Ishikawa (cell line): Measurements from ENCODE around the gene SFRP2.

Experiments
- CEBPB ChIP-seq: IDR thresholded peaks from 2 replicates; pipeline ENCODE4 v1.6.1; 2012
- CREB1 ChIP-seq: IDR thresholded peaks from 2 replicates; pipeline ENCODE4 v1.6.1; 2012; ENCODE audit warnings: low read depth
- EGR1 ChIP-seq: IDR thresholded peaks from 2 replicates; pipeline ENCODE4 v1.6.1; 2012
- EP300 ChIP-seq: IDR thresholded peaks from 2 replicates; pipeline ENCODE4 v1.6.1; 2012; ENCODE audit warnings: borderline replicate concordance
- FOXM1 ChIP-seq: IDR thresholded peaks from 2 replicates; pipeline ENCODE4 v1.6.1; 2012; ENCODE audit warnings: low read depth, borderline replicate concordance
- MAX ChIP-seq: IDR thresholded peaks from 2 replicates; pipeline ENCODE4 v1.6.1; 2012
- NFIC ChIP-seq: IDR thresholded peaks from 2 replicates; pipeline ENCODE4 v1.6.1; 2012
- RAD21 ChIP-seq: IDR thresholded peaks from 2 replicates; pipeline ENCODE4 v1.6.1; 2012; ENCODE audit warnings: low read depth
- REST ChIP-seq: IDR thresholded peaks from 2 replicates; pipeline ENCODE4 v1.6.1; 2012; ENCODE audit warnings: low read depth, mild to moderate bottlenecking
- TAF1 ChIP-seq: IDR thresholded peaks from 2 replicates; pipeline ENCODE4 v1.6.1; 2012; ENCODE audit warnings: low read depth, mild to moderate bottlenecking
- TCF12 ChIP-seq: IDR thresholded peaks from 2 replicates; pipeline ENCODE4 v1.6.1; 2012; ENCODE audit warnings: low read depth
- TEAD4 ChIP-seq: IDR thresholded peaks from 2 replicates; pipeline ENCODE4 v1.6.1; 2012
- USF1 ChIP-seq: IDR thresholded peaks from 2 replicates; pipeline ENCODE4 v1.6.1; 2012
- YY1 ChIP-seq: IDR thresholded peaks from 2 replicates; pipeline ENCODE4 v1.6.1; 2012; ENCODE audit warnings: low read depth
- ZBTB7A ChIP-seq: IDR thresholded peaks from 2 replicates; pipeline ENCODE4 v1.6.1; 2012; ENCODE audit warnings: low read depth

The SFRP2 gene

GRCh38 chr4:153798901-153799693 is 10.2 kb upstream of the SFRP2 start:
- TF ChIP-seq YY1, result no peak
- TF ChIP-seq MAX, result no peak
- no peak for TF ChIP-seq FOXM1
- no peak for TF ChIP-seq NFIC
- no peak for TF ChIP-seq TAF1
- no peak for TF ChIP-seq EGR1

- TF ChIP-seq NFIC, result no peak
Measured at GRCh38 chr4:153798420-153798819, 9.5 kb upstream of the SFRP2 start.

- TF ChIP-seq REST, result no peak
- TF ChIP-seq RAD21, result no peak
- TF ChIP-seq YY1, result no peak
- no peak for TF ChIP-seq EGR1
- no peak for TF ChIP-seq TEAD4
- no peak for TF ChIP-seq ZBTB7A
- TF ChIP-seq TCF12, result no peak
- TF ChIP-seq FOXM1, result no peak
- TF ChIP-seq NFIC, result no peak
- no peak for TF ChIP-seq CREB1
- TF ChIP-seq USF1, result no peak
- TF ChIP-seq EP300, result no peak
- TF ChIP-seq CEBPB, result no peak
- TF ChIP-seq MAX, result no peak
- no peak for TF ChIP-seq TAF1
Measured at GRCh38 chr4:153794006-153794405, 5.1 kb upstream of the SFRP2 start.

- TF ChIP-seq TAF1 (no peak), CEBPB (no peak), RAD21 (no peak), CREB1 (no peak), ZBTB7A (no peak), YY1 (no peak), FOXM1 (no peak), NFIC (no peak), MAX (no peak), REST (no peak), USF1 (no peak), TCF12 (no peak), EGR1 (no peak), TEAD4 (no peak)
Measured at GRCh38 chr4:153792618-153793247, 3.9 kb upstream of the SFRP2 start.

- TF ChIP-seq CEBPB (no peak), RAD21 (peak; percentile 19; the same call in 1 of the 2 replicates)
Measured at GRCh38 chr4:153791746-153792617, 3.1 kb upstream of the SFRP2 start.
